T-cell (primary cell): ENCODE data around the gene CADM1. TPM values are rescaled to one million over a fixed set of nuclear protein-coding genes. Genes with fewer than 3 reads are reported as not detected.

ENCODE experiments used
- ATAC-seq, 4 experiments: fragments of 200-7000 bp in 3 of 4; fragments of 150-1000 bp in 1 of 4; cut with Tn5 transposase; replicated peaks in 1 of 4; 1 replicate in 3 of 4; 2 replicates in 1 of 4; pipeline ENCODE4 v1.10.0; 2021; ENCODE audit warnings: moderate library complexity in 3 of 4, mild to moderate bottlenecking in 2 of 4, moderate number of reproducible peaks in 1 of 4
- CTCF ChIA-PET, 2 donors: fragments of 300-600 bp; sonication (Branson Sonifier 250); formaldehyde crosslinking; loops; one replicate each; lab custom pipeline; 2022; ENCODE audit warnings: antibody characterized with exemption in 2 of 2; lab: Charles Lee
- POLR2A ChIA-PET, 2 donors: fragments of 300-600 bp; sonication (Branson Sonifier 250); formaldehyde crosslinking; loops; one replicate each; lab custom pipeline; 2022; ENCODE audit warnings: antibody characterized with exemption in 2 of 2; lab: Charles Lee
- DNase-seq, 35 experiments: peaks; one replicate each; pipeline versions ENCODE4 v3.0.0 to v3.0.0-alpha.2; 2013 to 2023
- H3K27ac ChIP-seq: one replicate; pipeline ENCODE4 v1.5.1; 2013; ENCODE audit warnings: low read length
- H3K27me3 ChIP-seq, 2 experiments: replicated peaks in 1 of 2; 1 replicate in 1 of 2; 2 replicates in 1 of 2; pipeline versions ENCODE4 v1.6.1 to v1.7.0; 2013; ENCODE audit warnings: low read length in 1 of 2, mixed read lengths in 1 of 2; ENCODE audit not compliant: control insufficient read depth in 2 of 2, insufficient read depth in 2 of 2; ENCODE audit errors: extremely low read depth in 1 of 2
- H3K36me3 ChIP-seq, 2 donors: 1 replicate in 1 of 2; 2 replicates in 1 of 2; pipeline versions ENCODE4 v1.6.1 to v1.7.0; 2013; ENCODE audit warnings: low read length in 1 of 2; ENCODE audit not compliant: control insufficient read depth in 2 of 2, insufficient read depth in 1 of 2; ENCODE audit errors: extremely low read depth in 1 of 2
- H3K4me1 ChIP-seq, 2 experiments: 1 replicate in 1 of 2; 2 replicates in 1 of 2; pipeline versions ENCODE4 v1.6.1 to v1.7.0; 2013; ENCODE audit warnings: low read length in 2 of 2, mixed read lengths in 1 of 2; ENCODE audit not compliant: insufficient read depth in 2 of 2, control insufficient read depth in 1 of 2; ENCODE audit errors: extremely low read depth in 1 of 2
- H3K4me3 ChIP-seq, 2 donors: 1 replicate in 1 of 2; 2 replicates in 1 of 2; pipeline versions ENCODE4 v1.5.1 to v1.7.0; 2013; ENCODE audit warnings: mild to moderate bottlenecking in 2 of 2, low read length in 1 of 2, moderate library complexity in 1 of 2; ENCODE audit not compliant: control insufficient read depth in 1 of 2; ENCODE audit errors: extremely low read depth in 1 of 2
- H3K9me3 ChIP-seq: 2 replicates; pipeline ENCODE4 v1.7.0; 2013
- H3K27ac Mint-ChIP-seq, 2 donors: one replicate each; pipeline ENCODE4 v1.8.0; 2020 to 2021; ENCODE audit warnings: mild to moderate bottlenecking in 2 of 2, mixed read lengths in 2 of 2
- H3K27me3 Mint-ChIP-seq, 2 donors: one replicate each; pipeline ENCODE4 v1.8.0; 2021 to 2022; ENCODE audit warnings: mixed read lengths in 2 of 2
- H3K36me3 Mint-ChIP-seq: one replicate; pipeline ENCODE4 v1.8.0; 2021; ENCODE audit warnings: mixed read lengths
- H3K4me1 Mint-ChIP-seq, 3 donors: one replicate each; pipeline ENCODE4 v1.8.0; 2020 to 2022; ENCODE audit warnings: mixed read lengths in 3 of 3, mild to moderate bottlenecking in 1 of 3
- H3K4me3 Mint-ChIP-seq, 3 donors: one replicate each; pipeline ENCODE4 v1.8.0; 2020 to 2022; ENCODE audit warnings: mild to moderate bottlenecking in 3 of 3, mixed read lengths in 3 of 3, moderate library complexity in 3 of 3
- H3K9me3 Mint-ChIP-seq, 3 donors: one replicate each; pipeline ENCODE4 v1.8.0; 2020 to 2022; ENCODE audit warnings: mixed read lengths in 3 of 3
- WGBS: methylation state at CpG from one replicate; pipeline ENCODE4 v1.1.5; 2013; ENCODE audit warnings: missing lambda C conversion rate; ENCODE audit not compliant: insufficient coverage; 5-methylcytosine and 5-hydroxymethylcytosine counted together
- total RNA-seq, 35 experiments: library from RNA in 6 of 35; stranded (reverse) in 6 of 35; fragments of 120-200 nt in 1 of 35; gene quantifications; one replicate each; pipeline versions ENCODE4 v1.2.1 to v1.2.4 and lab custom pipeline; 2013 to 2026

Gene CADM1
- total RNA-seq, 5 donors from 2014 or later (not counting 1 experiment from before 2014, with no cell fraction given) = 2.1 to 6.7 (median 3.1) TPM

DNA sequence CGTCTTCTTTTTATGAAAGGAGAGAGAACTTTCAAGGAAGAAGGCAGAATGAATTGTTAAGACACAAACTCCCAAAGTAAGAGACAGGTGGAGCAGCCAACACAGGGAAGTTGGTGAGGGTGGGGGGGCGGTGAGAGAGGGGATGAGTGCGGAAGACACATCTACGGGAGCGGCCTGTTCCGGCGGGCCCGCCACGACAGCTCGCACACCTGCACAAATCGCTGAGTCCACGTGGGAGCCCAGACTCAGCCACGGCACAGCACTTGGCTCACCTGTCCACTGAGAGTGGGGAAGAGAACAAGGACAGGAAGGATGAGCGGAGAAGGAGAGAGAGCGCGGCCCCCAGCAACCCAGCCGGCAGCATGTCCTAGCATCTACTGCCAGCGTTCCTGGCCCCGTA is 331.1 kb downstream of the CADM1 start:
- DNase-seq (no peak), ATAC-seq (no peak)
- Mint-ChIP-seq H3K9me3 (peaks cover 0 to 5% (median 0%) of the 10 kb centered on the region in 3 donors), H3K4me1 (no peaks in the 10 kb centered on the region), H3K36me3 (no peaks in the 10 kb centered on the region), H3K27me3 (peaks cover 0 to 2% of the 10 kb centered on the region in 2 donors), H3K4me3 (no peak overlapping the region), H3K27ac (no peak overlapping the region)
- WGBS = 88% methylated on average over 9 of the region's 19 CpGs
- POLR2A ChIA-PET = no interaction called here
- no peaks in the 10 kb centered on the region for H3K9me3 ChIP-seq
- H3K27me3 ChIP-seq = no peaks in the 10 kb centered on the region
- H3K36me3 ChIP-seq = no peaks in the 10 kb centered on the region
- no peaks in the 10 kb centered on the region for H3K4me1 ChIP-seq
- CTCF ChIA-PET = interaction anchor here (0.6 kb wide), 2 partner anchors 13 to 341 kb away, joined by 4 to 9 read pairs; no protein-coding TSS in a partner anchor
- no peak overlapping the region for H3K27ac ChIP-seq
- no peak overlapping the region for H3K4me3 ChIP-seq

GRCh38 chr11:115170133-115170815 is 333.9 kb downstream of the CADM1 start:
- Histone ChIP-seq H3K4me1 (no peaks in the 10 kb centered on the region), H3K27me3 (no peaks in the 10 kb centered on the region), H3K36me3 (no peaks in the 10 kb centered on the region), H3K4me3 (no peak overlapping the region), H3K9me3 (no peaks in the 10 kb centered on the region), H3K27ac (no peak overlapping the region)
- H3K4me3 Mint-ChIP-seq = no peak overlapping the region
- ChIA-PET CTCF (interaction anchor here in 1 of 2 donors (1.1 kb wide), 1 partner anchor 10 kb away, joined by 7 read pairs; no protein-coding TSS in a partner anchor), POLR2A (no interaction called here)
- peaks cover 0 to 5% (median 0%) of the 10 kb centered on the region in 3 donors for H3K9me3 Mint-ChIP-seq
- peaks cover 2 to 4% of the 10 kb centered on the region in 2 donors for H3K27me3 Mint-ChIP-seq
- DNase-seq = peak in 6 of 35 experiments; percentile 2 to 38 (median 14)
- no peak overlapping the region for H3K27ac Mint-ChIP-seq
- no peaks in the 10 kb centered on the region for H3K36me3 Mint-ChIP-seq
- 40% methylated on average over 2 of the region's 8 CpGs for WGBS
- H3K4me1 Mint-ChIP-seq = no peaks in the 10 kb centered on the region
- no peak for ATAC-seq

DNA sequence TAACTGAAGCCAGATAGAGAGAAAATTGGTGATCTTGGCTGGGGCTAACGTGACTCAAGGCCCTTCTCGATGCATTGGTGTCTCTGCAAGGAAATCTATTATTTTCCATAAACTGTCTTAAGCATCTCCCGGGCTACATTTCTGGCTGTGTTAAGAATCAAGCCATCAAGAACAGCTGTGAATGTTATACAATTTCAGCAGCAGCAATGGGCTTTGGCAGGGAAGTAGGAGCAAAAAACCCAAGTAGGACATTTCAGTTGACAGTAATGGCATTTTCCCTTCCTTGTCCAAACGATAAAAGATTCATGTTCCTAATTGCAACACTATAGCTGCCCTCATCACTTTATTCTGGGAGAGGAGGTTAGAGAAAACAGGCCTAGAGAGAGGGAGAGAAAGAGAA is 335.0 kb downstream of the CADM1 start:
- H3K4me1 ChIP-seq = no peaks in the 10 kb centered on the region
- H3K9me3 Mint-ChIP-seq = peaks cover 0 to 5% (median 0%) of the 10 kb centered on the region in 3 donors
- DNase-seq = no peak
- H3K27ac ChIP-seq = no peak overlapping the region
- no peaks in the 10 kb centered on the region for H3K36me3 ChIP-seq
- H3K4me1 Mint-ChIP-seq = no peaks in the 10 kb centered on the region
- 100% methylated on average over 2 of the region's 4 CpGs for WGBS
- no peaks in the 10 kb centered on the region for H3K9me3 ChIP-seq
- CTCF ChIA-PET = no interaction called here
- no peaks in the 10 kb centered on the region for H3K36me3 Mint-ChIP-seq
- POLR2A ChIA-PET = no interaction called here
- H3K27me3 Mint-ChIP-seq = peaks cover 2 to 4% of the 10 kb centered on the region in 2 donors
- ATAC-seq = no peak
- no peak overlapping the region for H3K4me3 ChIP-seq
- peaks cover 0 to 3% of the 10 kb centered on the region in 2 experiments for H3K27me3 ChIP-seq
- no peak overlapping the region for H3K27ac Mint-ChIP-seq
- H3K4me3 Mint-ChIP-seq = no peak overlapping the region

- H3K27me3 Mint-ChIP-seq = peaks cover 4 to 5% of the 10 kb centered on the region in 2 donors
- CTCF ChIA-PET = no interaction called here
Observed at GRCh38 chr11:115168686-115169085, 335.5 kb downstream of the CADM1 start.

GRCh38 chr11:115168229-115168671 is 336.0 kb downstream of the CADM1 start:
- no peaks in the 10 kb centered on the region for H3K4me1 ChIP-seq
- ChIA-PET CTCF (no interaction called here), POLR2A (no interaction called here)

More at GRCh38 chr11:115168686-115169085, 335.5 kb downstream of the CADM1 start:
- POLR2A ChIA-PET = no interaction called here
- no peaks in the 10 kb centered on the region for H3K4me1 ChIP-seq
- H3K4me1 Mint-ChIP-seq = no peaks in the 10 kb centered on the region
- H3K27ac Mint-ChIP-seq = no peak overlapping the region
- H3K36me3 Mint-ChIP-seq = no peaks in the 10 kb centered on the region
- DNase-seq (no peak), ATAC-seq (no peak)
- peaks cover 0 to 3% of the 10 kb centered on the region in 2 experiments for H3K27me3 ChIP-seq
- no peak overlapping the region for H3K4me3 ChIP-seq
- H3K9me3 ChIP-seq = no peaks in the 10 kb centered on the region
- H3K9me3 Mint-ChIP-seq = peaks cover 0 to 5% (median 0%) of the 10 kb centered on the region in 3 donors
- H3K36me3 ChIP-seq = no peaks in the 10 kb centered on the region
- H3K4me3 Mint-ChIP-seq = no peak overlapping the region
- WGBS = no CpG with 5 or more reads among the region's 5 CpGs
- no peak overlapping the region for H3K27ac ChIP-seq

DNA sequence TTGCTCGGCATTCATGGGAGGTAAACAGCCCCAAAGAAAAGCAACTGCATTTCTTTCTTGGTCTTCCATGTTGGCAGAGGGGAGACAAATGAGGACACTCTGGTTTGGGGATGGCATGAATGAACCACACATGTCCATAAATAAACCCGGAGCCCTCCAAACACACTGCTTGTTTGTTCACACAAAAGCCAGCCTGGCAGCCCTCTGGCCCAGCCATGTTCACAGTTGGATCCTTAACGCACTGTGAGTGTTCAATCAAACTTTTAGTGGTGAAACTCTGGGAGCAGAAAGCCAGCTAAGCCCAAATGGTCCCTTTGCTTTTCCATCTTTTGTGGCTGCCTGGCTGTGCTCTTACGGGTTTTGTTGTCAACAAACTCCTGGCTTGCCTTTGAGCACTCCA is 336.8 kb downstream of the CADM1 start:
- Histone ChIP-seq H3K36me3 (no peaks in the 10 kb centered on the region), H3K4me1 (no peaks in the 10 kb centered on the region), H3K9me3 (no peaks in the 10 kb centered on the region), H3K4me3 (no peak overlapping the region), H3K27ac (no peak overlapping the region), H3K27me3 (peaks cover 0 to 3% of the 10 kb centered on the region in 2 experiments)
- WGBS = 64% methylated on average over 3 of the region's 4 CpGs
- DNase-seq (no peak), ATAC-seq (no peak)
- POLR2A ChIA-PET = no interaction called here
- no peak overlapping the region for H3K4me3 Mint-ChIP-seq
- H3K4me1 Mint-ChIP-seq = no peaks in the 10 kb centered on the region
- CTCF ChIA-PET = no interaction called here
- H3K27ac Mint-ChIP-seq = no peak overlapping the region
- H3K27me3 Mint-ChIP-seq = peaks cover 8 to 12% of the 10 kb centered on the region in 2 donors
- H3K36me3 Mint-ChIP-seq = no peaks in the 10 kb centered on the region
- peaks cover 0 to 5% (median 0%) of the 10 kb centered on the region in 3 donors for H3K9me3 Mint-ChIP-seq

More at GRCh38 chr11:115168229-115168671, 336.0 kb downstream of the CADM1 start:
- DNase-seq (no peak), ATAC-seq (no peak)
- Mint-ChIP-seq H3K4me3 (no peak overlapping the region), H3K36me3 (no peaks in the 10 kb centered on the region), H3K27ac (no peak overlapping the region), H3K4me1 (no peaks in the 10 kb centered on the region), H3K27me3 (peaks cover 4 to 8% of the 10 kb centered on the region in 2 donors), H3K9me3 (peaks cover 0 to 5% (median 0%) of the 10 kb centered on the region in 3 donors)
- no peak overlapping the region for H3K27ac ChIP-seq
- peaks cover 0 to 3% of the 10 kb centered on the region in 2 experiments for H3K27me3 ChIP-seq
- H3K36me3 ChIP-seq = no peaks in the 10 kb centered on the region
- no peaks in the 10 kb centered on the region for H3K9me3 ChIP-seq
- WGBS = 65% methylated on average over 4 of the region's 9 CpGs
- H3K4me3 ChIP-seq = no peak overlapping the region
